GM12801 (cell line): Measurements from ENCODE around the gene GALNS.

Source experiments
- TF ChIP-seq, protein P1 (sequence below): IDR thresholded peaks from one replicate; pipeline ENCODE4 v1.5.1; 2011; ENCODE audit warnings: control low read depth; ENCODE audit not compliant: insufficient read length; ENCODE audit errors: extremely low read depth

Gene GALNS

GRCh38 chr16:88783391-88784073 lies 73.2 kb downstream of the GALNS start:
- TF ChIP-seq, protein P1, sequence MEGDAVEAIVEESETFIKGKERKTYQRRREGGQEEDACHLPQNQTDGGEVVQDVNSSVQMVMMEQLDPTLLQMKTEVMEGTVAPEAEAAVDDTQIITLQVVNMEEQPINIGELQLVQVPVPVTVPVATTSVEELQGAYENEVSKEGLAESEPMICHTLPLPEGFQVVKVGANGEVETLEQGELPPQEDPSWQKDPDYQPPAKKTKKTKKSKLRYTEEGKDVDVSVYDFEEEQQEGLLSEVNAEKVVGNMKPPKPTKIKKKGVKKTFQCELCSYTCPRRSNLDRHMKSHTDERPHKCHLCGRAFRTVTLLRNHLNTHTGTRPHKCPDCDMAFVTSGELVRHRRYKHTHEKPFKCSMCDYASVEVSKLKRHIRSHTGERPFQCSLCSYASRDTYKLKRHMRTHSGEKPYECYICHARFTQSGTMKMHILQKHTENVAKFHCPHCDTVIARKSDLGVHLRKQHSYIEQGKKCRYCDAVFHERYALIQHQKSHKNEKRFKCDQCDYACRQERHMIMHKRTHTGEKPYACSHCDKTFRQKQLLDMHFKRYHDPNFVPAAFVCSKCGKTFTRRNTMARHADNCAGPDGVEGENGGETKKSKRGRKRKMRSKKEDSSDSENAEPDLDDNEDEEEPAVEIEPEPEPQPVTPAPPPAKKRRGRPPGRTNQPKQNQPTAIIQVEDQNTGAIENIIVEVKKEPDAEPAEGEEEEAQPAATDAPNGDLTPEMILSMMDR, result no peak

DNA sequence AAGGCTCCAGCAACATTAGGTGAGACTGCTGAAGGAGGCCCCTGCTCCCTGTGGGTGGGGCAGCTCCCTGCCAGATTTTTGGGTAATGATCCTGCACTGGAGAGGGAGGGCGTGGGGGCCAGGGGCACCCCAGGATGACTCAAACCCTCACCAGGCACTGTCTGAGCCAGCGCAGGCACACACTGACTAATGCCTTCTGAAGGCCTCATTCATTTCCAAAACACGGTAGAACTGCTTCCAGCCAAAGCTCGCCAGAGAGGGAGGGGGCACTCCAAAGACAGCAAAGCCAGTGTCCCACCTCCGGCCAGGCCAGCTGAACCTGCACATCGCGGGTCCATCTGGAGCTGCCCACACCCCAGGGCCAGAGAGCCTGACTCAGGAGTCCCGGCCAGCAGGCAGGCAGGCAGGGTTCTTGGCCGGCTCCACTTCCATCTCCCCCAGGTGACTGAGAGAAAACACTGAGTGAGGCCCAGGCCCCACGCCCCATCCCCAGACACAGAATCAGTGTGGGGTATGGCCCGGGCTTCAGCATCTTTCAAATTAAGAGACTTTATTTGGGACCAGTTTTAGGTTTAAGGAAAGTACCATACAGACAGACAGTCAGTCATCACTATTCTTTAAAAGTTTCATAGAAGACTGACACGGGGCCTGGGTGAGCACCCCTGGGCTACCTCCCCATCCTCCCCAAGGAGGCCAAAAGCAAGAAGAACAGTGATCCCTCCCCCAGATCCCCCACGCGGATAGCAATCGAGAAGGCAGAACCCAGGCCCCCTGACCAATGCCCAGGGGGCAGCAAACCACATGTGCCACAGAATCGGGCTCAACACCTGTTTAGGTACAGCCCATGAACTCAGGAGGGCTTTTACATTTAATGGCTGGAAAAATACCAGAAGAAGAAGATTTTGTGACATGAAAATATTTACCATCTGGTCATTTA lies 74.0 kb downstream of the GALNS start:
- TF ChIP-seq, protein P1, result no peak

GRCh38 chr16:88781140-88782077 lies 75.3 kb downstream of the GALNS start:
- TF ChIP-seq, protein P1, result no peak

- TF ChIP-seq, protein P1, result no peak
Observed at GRCh38 chr16:88780142-88781062, 76.3 kb downstream of the GALNS start.

DNA sequence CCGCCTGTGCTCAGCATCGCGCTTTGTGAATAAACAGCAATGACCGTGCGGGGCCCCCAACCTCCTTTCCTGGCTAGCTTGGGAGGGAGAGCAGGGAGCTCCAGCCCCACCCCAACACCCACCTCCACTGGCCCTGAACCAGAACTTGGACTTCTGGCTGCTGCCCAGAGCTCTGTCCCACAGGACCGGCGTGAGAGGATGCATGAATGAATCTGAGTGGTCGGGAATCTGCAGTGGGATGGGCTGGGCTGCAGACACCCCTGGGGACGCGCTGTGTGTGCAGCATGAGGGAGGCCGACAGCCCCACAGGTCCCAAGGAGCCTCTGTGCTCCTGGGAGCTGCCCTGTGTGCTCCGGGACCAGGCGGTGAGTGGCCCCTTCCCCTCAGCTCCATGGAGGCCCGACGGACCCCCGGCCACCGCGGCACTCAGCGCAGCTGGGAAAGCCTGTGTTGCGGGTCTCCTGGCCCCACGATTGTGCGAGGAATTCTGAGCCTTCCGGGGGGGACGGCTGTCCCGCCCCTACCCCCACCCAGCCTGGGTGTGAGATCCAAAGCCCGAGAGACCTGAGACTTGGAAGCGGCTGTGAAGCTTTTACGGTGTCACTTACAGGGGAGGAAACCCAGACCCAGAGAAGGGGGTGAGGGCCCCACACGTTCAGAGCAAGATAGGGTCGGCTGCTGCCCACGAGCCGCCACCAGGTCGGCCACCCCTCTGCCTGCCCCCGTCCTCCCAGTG lies 77.2 kb downstream of the GALNS start:
- TF ChIP-seq, protein P1, result no peak

- TF ChIP-seq, protein P1, result no peak
Observed at GRCh38 chr16:88778541-88779065, 78.1 kb downstream of the GALNS start.
